ENCODE data around the gene SMIM13.

Gene SMIM13

GRCh38 chr6:11123978-11124377 is 30.3 kb downstream of the SMIM13 start:
- no peak for DNase-seq

GRCh38 chr6:11126876-11127275 is 33.2 kb downstream of the SMIM13 start:
- DNase-seq = no peak

- DNase-seq = no peak
Observed at GRCh38 chr6:11128608-11129007, 35.0 kb downstream of the SMIM13 start.

GRCh38 chr6:11129908-11130565 is 36.4 kb downstream of the SMIM13 start:
- no peak for DNase-seq

- DNase-seq = no peak
Observed at GRCh38 chr6:11130605-11131004, 37.0 kb downstream of the SMIM13 start.

- DNase-seq = no peak
Observed at GRCh38 chr6:11132194-11132888, 38.7 kb downstream of the SMIM13 start.

GRCh38 chr6:11133281-11133680 is 39.6 kb downstream of the SMIM13 start:
- no peak for DNase-seq

- no peak for DNase-seq
Observed at GRCh38 chr6:11136809-11137208, 43.2 kb downstream of the SMIM13 start.

- no peak for DNase-seq
Observed at GRCh38 chr6:11139051-11139960, 45.7 kb downstream of the SMIM13 start.

- DNase-seq = no peak
Observed at GRCh38 chr6:11140056-11140455, 46.4 kb downstream of the SMIM13 start.

- no peak for DNase-seq
Observed at GRCh38 chr6:11141295-11141694, 47.7 kb downstream of the SMIM13 start.

GRCh38 chr6:11142296-11143027 is 48.8 kb downstream of the SMIM13 start:
- no peak for DNase-seq

GRCh38 chr6:11143394-11144371 is 50.0 kb downstream of the SMIM13 start:
- no peak for DNase-seq

GRCh38 chr6:11144393-11144851 is 50.8 kb downstream of the SMIM13 start:
- peak; percentile 65 for DNase-seq

- no peak for DNase-seq
Observed at GRCh38 chr6:11146117-11146826, 52.6 kb downstream of the SMIM13 start.

GRCh38 chr6:11149551-11149950 is 55.9 kb downstream of the SMIM13 start:
- no peak for DNase-seq

GRCh38 chr6:11151488-11151887 is 57.9 kb downstream of the SMIM13 start:
- no peak for DNase-seq

- DNase-seq = no peak
Observed at GRCh38 chr6:11152581-11152980, 58.9 kb downstream of the SMIM13 start.

GRCh38 chr6:11153447-11153846 is 59.8 kb downstream of the SMIM13 start:
- no peak for DNase-seq

- no peak for DNase-seq
Observed at GRCh38 chr6:11155589-11155988, 62.0 kb downstream of the SMIM13 start.

GRCh38 chr6:11160199-11160598 is 66.6 kb downstream of the SMIM13 start:
- DNase-seq = no peak

Data from activated T-cell treated with anti-CD3 and anti-CD28 coated beads for 4 hours (primary cell).